ENCODE results near the gene RSPRY1.

RSPRY1 gene

GRCh38 chr16:57169327-57169726 is 16.8 kb upstream of the RSPRY1 start:
- TF ChIP-seq, protein P1, sequence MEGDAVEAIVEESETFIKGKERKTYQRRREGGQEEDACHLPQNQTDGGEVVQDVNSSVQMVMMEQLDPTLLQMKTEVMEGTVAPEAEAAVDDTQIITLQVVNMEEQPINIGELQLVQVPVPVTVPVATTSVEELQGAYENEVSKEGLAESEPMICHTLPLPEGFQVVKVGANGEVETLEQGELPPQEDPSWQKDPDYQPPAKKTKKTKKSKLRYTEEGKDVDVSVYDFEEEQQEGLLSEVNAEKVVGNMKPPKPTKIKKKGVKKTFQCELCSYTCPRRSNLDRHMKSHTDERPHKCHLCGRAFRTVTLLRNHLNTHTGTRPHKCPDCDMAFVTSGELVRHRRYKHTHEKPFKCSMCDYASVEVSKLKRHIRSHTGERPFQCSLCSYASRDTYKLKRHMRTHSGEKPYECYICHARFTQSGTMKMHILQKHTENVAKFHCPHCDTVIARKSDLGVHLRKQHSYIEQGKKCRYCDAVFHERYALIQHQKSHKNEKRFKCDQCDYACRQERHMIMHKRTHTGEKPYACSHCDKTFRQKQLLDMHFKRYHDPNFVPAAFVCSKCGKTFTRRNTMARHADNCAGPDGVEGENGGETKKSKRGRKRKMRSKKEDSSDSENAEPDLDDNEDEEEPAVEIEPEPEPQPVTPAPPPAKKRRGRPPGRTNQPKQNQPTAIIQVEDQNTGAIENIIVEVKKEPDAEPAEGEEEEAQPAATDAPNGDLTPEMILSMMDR (conservative IDR thresholded peaks at IDR 0.05; ENCODE audit: low read depth), result no peak
- no peak for DNase-seq (ENCODE audit: low spot score)
- CTCF ChIA-PET, result interaction anchor here (1.0 kb wide), 1 partner anchor 21 kb away, joined by 3 read pairs; no protein-coding TSS in a partner anchor
- no peak overlapping the region for H3K27ac ChIP-seq
- POLR2A ChIA-PET (ENCODE audit: low non-redundant PET), result no interaction called here

DNA sequence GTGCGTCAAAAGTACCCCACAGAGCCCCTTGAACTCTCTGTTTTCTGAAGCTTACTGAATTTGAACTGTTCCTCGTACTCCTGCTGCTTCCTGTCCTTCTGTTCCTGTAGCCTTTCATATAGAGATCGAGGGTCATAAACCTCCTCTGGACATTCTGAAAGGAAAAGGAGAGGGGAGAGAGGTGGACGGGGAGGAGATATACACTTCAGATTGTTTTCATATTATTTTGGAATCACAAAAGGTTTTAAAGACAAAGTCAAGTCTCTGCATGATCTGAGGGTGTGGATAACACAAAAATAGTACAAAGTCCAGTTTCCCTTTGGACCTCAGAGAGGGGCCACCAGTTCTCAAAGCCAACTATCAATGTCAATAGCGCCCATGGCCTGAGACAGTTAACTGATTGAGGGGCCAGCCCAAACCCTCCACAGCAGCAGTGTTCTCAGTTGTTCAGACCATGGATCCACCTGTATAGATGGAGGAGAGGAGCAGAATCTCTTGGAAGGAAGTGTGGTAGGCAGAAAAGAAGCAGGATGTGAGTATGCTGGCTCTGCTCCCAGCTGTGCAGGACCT is 13.3 kb upstream of the RSPRY1 start:
- ChIA-PET POLR2A (ENCODE audit: low non-redundant PET) (interaction anchor here (0.7 kb wide), 1 partner anchor 184 kb away, joined by 3 read pairs; no protein-coding TSS in a partner anchor), CTCF (interaction anchor here (0.6 to 0.7 kb wide), 3 partner anchors 10 to 1339 kb away, joined by 3 read pairs; no protein-coding TSS in a partner anchor)
- peak overlapping the region; percentile 11; the same call in 1 of the 2 replicates for H3K27ac ChIP-seq
- TF ChIP-seq, protein P1 (conservative IDR thresholded peaks at IDR 0.05; ENCODE audit: low read depth), result no peak
- no peak for DNase-seq (ENCODE audit: low spot score)

- TF ChIP-seq, protein P1 (conservative IDR thresholded peaks at IDR 0.05; ENCODE audit: low read depth), result no peak
- CTCF ChIA-PET, result no interaction called here
- no peak for DNase-seq (ENCODE audit: low spot score)
- H3K27ac ChIP-seq, result no peak overlapping the region
- POLR2A ChIA-PET (ENCODE audit: low non-redundant PET), result no interaction called here
Measured at GRCh38 chr16:57175896-57176295, 10.2 kb upstream of the RSPRY1 start.

DNA sequence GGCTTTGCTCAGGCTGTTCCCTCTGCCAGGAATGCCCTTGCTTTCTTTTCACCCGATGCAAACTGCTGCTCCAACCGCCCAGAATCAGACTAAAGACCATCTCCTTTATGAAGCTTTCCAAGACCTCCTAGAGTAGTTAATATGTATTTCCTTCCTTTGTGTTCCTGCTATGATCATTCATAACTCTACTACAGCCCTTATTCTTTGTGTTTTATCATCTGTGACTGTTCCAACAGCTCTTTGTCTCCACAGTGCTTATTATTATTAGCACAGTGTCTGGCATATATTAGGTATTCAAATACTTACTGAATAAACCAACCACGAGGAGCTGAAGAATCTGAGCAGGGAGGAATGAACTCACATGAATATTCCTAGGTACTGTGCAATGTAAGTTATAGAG is 7.9 kb upstream of the RSPRY1 start:
- DNase-seq (ENCODE audit: low spot score), result no peak
- ChIA-PET POLR2A (ENCODE audit: low non-redundant PET) (no interaction called here), CTCF (no interaction called here)
- TF ChIP-seq, protein P1 (conservative IDR thresholded peaks at IDR 0.05; ENCODE audit: low read depth), result no peak
- H3K27ac ChIP-seq, result no peak overlapping the region

- CTCF ChIA-PET, result no interaction called here
- POLR2A ChIA-PET (ENCODE audit: low non-redundant PET), result no interaction called here
Measured at GRCh38 chr16:57178793-57179212, 7.3 kb upstream of the RSPRY1 start.

GRCh38 chr16:57179215-57179828 is 6.8 kb upstream of the RSPRY1 start:
- TF ChIP-seq, protein P1 (conservative IDR thresholded peaks at IDR 0.05; ENCODE audit: low read depth), result no peak
- H3K27ac ChIP-seq, result no peak overlapping the region
- CTCF ChIA-PET, result no interaction called here
- POLR2A ChIA-PET (ENCODE audit: low non-redundant PET), result no interaction called here
- DNase-seq (ENCODE audit: low spot score), result no peak

More at GRCh38 chr16:57178793-57179212, 7.3 kb upstream of the RSPRY1 start:
- TF ChIP-seq, protein P1 (conservative IDR thresholded peaks at IDR 0.05; ENCODE audit: low read depth), result no peak
- no peak overlapping the region for H3K27ac ChIP-seq
- no peak for DNase-seq (ENCODE audit: low spot score)

All from RWPE1 (cell line).